ENCODE measurements around the gene RHBDL1. TPM values are rescaled to one million over a fixed set of nuclear protein-coding genes. Genes with fewer than 3 reads are reported as not detected.
A peak's percentile ranks its signal among the peaks of the same experiment; 100 is the strongest.

Gene RHBDL1
- total and polyA plus RNA-seq, 9 of the 15 experiments (the other 6 are each of a cell fraction or from before 2014, with no cell fraction given) = 0.03 to 5.6 (median 1.3) TPM; not detected in 1

GRCh38 chr16:674214-674881 lies 1.1 kb upstream of the RHBDL1 start (continued):
- TF ChIP-seq SIN3A (IDR thresholded peaks at IDR 0.05; ENCODE audit: borderline replicate concordance in 2 of 2, control insufficient read depth in 1 of 2, low read depth in 2 of 2, low read length in 2 of 2) (no peak), ZNF280B (CRISPR knock-in tag; IDR thresholded peaks at IDR 0.05) (no peak), ETV5 (CRISPR knock-in tag; IDR thresholded peaks at IDR 0.05; ENCODE audit: low read depth) (no peak), FIP1L1 (IDR thresholded peaks at IDR 0.05; ENCODE audit: low read depth, low read length, poor library complexity, severe bottlenecking) (peak; percentile 31), PHTF2 (CRISPR knock-in tag; IDR thresholded peaks at IDR 0.05) (no peak), NBN (IDR thresholded peaks at IDR 0.05; ENCODE audit: low read depth) (no peak), ZNF175 (CRISPR knock-in tag; IDR thresholded peaks at IDR 0.05; ENCODE audit: low read depth) (no peak), ZNF77 (CRISPR knock-in tag; IDR thresholded peaks at IDR 0.05) (0 out of 2 replicates have a peak, but pooled peaks have one; percentile 40), ZNF347 (CRISPR knock-in tag; IDR thresholded peaks at IDR 0.05; ENCODE audit: low read depth) (no peak), ZNF133 (CRISPR knock-in tag; IDR thresholded peaks at IDR 0.05) (no peak), HNRNPH1 (optimal IDR thresholded peaks at IDR 0.05; ENCODE audit: low read depth, low read length) (no peak), POLR3G (IDR thresholded peaks at IDR 0.05; ENCODE audit: extremely low read depth, insufficient read length, insufficient replicate concordance) (no peak), RBFOX2 (IDR thresholded peaks at IDR 0.05; ENCODE audit: low read depth, low read length) (peak; percentile 42; the same call in 1 of the 2 replicates), MCM7 (IDR thresholded peaks at IDR 0.05) (no peak), NONO (IDR thresholded peaks at IDR 0.05; ENCODE audit: low read depth in 2 of 2, low read length in 1 of 2) (no peak), CHD2 (IDR thresholded peaks at IDR 0.05; ENCODE audit: low read depth, low read length) (no peak), POLR3A (IDR thresholded peaks at IDR 0.05; ENCODE audit: borderline replicate concordance, extremely low read depth, insufficient read depth, insufficient read length) (no peak)
- TF ChIP-seq, protein P1, sequence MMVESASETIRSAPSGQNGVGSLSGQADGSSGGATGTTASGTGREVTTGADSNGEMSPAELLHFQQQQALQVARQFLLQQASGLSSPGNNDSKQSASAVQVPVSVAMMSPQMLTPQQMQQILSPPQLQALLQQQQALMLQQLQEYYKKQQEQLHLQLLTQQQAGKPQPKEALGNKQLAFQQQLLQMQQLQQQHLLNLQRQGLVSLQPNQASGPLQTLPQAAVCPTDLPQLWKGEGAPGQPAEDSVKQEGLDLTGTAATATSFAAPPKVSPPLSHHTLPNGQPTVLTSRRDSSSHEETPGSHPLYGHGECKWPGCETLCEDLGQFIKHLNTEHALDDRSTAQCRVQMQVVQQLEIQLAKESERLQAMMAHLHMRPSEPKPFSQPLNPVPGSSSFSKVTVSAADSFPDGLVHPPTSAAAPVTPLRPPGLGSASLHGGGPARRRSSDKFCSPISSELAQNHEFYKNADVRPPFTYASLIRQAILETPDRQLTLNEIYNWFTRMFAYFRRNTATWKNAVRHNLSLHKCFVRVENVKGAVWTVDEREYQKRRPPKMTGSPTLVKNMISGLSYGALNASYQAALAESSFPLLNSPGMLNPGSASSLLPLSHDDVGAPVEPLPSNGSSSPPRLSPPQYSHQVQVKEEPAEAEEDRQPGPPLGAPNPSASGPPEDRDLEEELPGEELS (CRISPR knock-in tag; IDR thresholded peaks at IDR 0.05; ENCODE audit: borderline replicate concordance) = 0 out of 2 replicates have a peak, but pooled peaks have one; percentile 35
- TF ChIP-seq, protein P2, sequence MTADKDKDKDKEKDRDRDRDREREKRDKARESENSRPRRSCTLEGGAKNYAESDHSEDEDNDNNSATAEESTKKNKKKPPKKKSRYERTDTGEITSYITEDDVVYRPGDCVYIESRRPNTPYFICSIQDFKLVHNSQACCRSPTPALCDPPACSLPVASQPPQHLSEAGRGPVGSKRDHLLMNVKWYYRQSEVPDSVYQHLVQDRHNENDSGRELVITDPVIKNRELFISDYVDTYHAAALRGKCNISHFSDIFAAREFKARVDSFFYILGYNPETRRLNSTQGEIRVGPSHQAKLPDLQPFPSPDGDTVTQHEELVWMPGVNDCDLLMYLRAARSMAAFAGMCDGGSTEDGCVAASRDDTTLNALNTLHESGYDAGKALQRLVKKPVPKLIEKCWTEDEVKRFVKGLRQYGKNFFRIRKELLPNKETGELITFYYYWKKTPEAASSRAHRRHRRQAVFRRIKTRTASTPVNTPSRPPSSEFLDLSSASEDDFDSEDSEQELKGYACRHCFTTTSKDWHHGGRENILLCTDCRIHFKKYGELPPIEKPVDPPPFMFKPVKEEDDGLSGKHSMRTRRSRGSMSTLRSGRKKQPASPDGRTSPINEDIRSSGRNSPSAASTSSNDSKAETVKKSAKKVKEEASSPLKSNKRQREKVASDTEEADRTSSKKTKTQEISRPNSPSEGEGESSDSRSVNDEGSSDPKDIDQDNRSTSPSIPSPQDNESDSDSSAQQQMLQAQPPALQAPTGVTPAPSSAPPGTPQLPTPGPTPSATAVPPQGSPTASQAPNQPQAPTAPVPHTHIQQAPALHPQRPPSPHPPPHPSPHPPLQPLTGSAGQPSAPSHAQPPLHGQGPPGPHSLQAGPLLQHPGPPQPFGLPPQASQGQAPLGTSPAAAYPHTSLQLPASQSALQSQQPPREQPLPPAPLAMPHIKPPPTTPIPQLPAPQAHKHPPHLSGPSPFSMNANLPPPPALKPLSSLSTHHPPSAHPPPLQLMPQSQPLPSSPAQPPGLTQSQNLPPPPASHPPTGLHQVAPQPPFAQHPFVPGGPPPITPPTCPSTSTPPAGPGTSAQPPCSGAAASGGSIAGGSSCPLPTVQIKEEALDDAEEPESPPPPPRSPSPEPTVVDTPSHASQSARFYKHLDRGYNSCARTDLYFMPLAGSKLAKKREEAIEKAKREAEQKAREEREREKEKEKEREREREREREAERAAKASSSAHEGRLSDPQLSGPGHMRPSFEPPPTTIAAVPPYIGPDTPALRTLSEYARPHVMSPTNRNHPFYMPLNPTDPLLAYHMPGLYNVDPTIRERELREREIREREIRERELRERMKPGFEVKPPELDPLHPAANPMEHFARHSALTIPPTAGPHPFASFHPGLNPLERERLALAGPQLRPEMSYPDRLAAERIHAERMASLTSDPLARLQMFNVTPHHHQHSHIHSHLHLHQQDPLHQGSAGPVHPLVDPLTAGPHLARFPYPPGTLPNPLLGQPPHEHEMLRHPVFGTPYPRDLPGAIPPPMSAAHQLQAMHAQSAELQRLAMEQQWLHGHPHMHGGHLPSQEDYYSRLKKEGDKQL (CRISPR knock-in tag; IDR thresholded peaks at IDR 0.05; ENCODE audit: borderline replicate concordance) = no peak

All from K562 (cell line).